HEK293 (cell line): ENCODE data around the gene HOXD11.

Experiments
- CTCF ChIA-PET: fragments of 350-600 bp; formaldehyde crosslinking; extraction: SDS; loops from one replicate; lab custom pipeline; 2021; ENCODE audit warnings: antibody characterized with exemption; lab: Yijun Ruan, JAX
- POLR2A ChIA-PET: fragments of 300-600 bp; formaldehyde crosslinking; extraction: SDS; loops from one replicate; lab custom pipeline; 2020; ENCODE audit warnings: antibody characterized with exemption, inconsistent platforms; lab: Yijun Ruan, JAX
- H3K27ac ChIP-seq: fragments of 200-500 bp; sonication (Bioruptor generic); 2 replicates; pipeline ENCODE4 v1.5.1; 2014; ENCODE audit warnings: low read depth, low read length, control low read depth, inconsistent platforms; ENCODE audit errors: extremely low read depth
- H3K36me3 ChIP-seq, 2 experiments: fragments of 200-500 bp in 1 of 2; sonication (Bioruptor generic) in 1 of 2; 1 replicate in 1 of 2; 2 replicates in 1 of 2; pipeline ENCODE4 v1.5.1; 2014 to 2017; ENCODE audit warnings: inconsistent platforms in 2 of 2, low read length in 2 of 2; ENCODE audit not compliant: control insufficient read depth in 2 of 2, insufficient read depth in 1 of 2
- H3K4me1 ChIP-seq: fragments of 200-500 bp; sonication (Bioruptor generic); 2 replicates; pipeline ENCODE4 v1.5.1; 2014; ENCODE audit warnings: mild to moderate bottlenecking, low read length, inconsistent platforms; ENCODE audit not compliant: control insufficient read depth, insufficient read depth
- H3K4me3 ChIP-seq: 2 replicates; pipeline ENCODE4 v1.5.1; 2011; ENCODE audit warnings: low read depth, mild to moderate bottlenecking, control low read depth, low read length, moderate library complexity
- H3K9me3 ChIP-seq: fragments of 200-500 bp; sonication (Bioruptor generic); 2 replicates; pipeline ENCODE4 v1.5.1; 2014; ENCODE audit warnings: low read depth, low read length, inconsistent platforms; ENCODE audit not compliant: control insufficient read depth, insufficient read depth
- HOXD13 ChIP-seq: sonication (generic); formaldehyde crosslinking; IDR thresholded peaks from 2 replicates; pipeline ENCODE4 v1.8.0; 2022; ENCODE audit warnings: missing genetic modification reagents, borderline replicate concordance
- IKZF3 ChIP-seq: fragments of 450-650 bp; IDR thresholded peaks from 2 replicates; pipeline ENCODE4 v1.5.0; 2018; ENCODE audit warnings: missing biosample characterization, mild to moderate bottlenecking, missing genetic modification characterization, moderate library complexity
- KLF8 ChIP-seq: fragments of 450-650 bp; formaldehyde crosslinking; IDR thresholded peaks from 2 replicates; pipeline ENCODE4 v1.5.1; 2016; ENCODE audit warnings: missing biosample characterization, missing genetic modification characterization
- RBAK ChIP-seq: fragments of 450-650 bp; formaldehyde crosslinking; IDR thresholded peaks from 2 replicates; pipeline ENCODE4 v1.5.1; 2016; ENCODE audit warnings: missing biosample characterization, missing genetic modification characterization
- SCRT1 ChIP-seq: fragments of 450-650 bp; formaldehyde crosslinking; IDR thresholded peaks from 2 replicates; pipeline ENCODE4 v1.5.1; 2016; ENCODE audit warnings: missing biosample characterization, missing genetic modification characterization, borderline replicate concordance
- YY1 ChIP-seq: fragments of 450-650 bp; formaldehyde crosslinking; IDR thresholded peaks from 2 replicates; pipeline ENCODE4 v1.5.1; 2018; ENCODE audit warnings: missing biosample characterization, missing genetic modification characterization
- ZBTB1 ChIP-seq: fragments of 450-650 bp; formaldehyde crosslinking; IDR thresholded peaks from 2 replicates; pipeline ENCODE4 v1.5.1; 2016; ENCODE audit warnings: missing biosample characterization, missing genetic modification characterization
- ZBTB49 ChIP-seq: fragments of 450-650 bp; formaldehyde crosslinking; IDR thresholded peaks from 2 replicates; pipeline ENCODE4 v1.5.1; 2016; ENCODE audit warnings: missing biosample characterization, missing genetic modification characterization, low read depth
- ZIC2 ChIP-seq: fragments of 450-650 bp; formaldehyde crosslinking; IDR thresholded peaks from 2 replicates; pipeline ENCODE4 v1.5.1; 2016; ENCODE audit warnings: missing biosample characterization, missing genetic modification characterization
- ZNF112 ChIP-seq: fragments of 450-650 bp; formaldehyde crosslinking; IDR thresholded peaks from 2 replicates; pipeline ENCODE4 v1.5.0; 2017; ENCODE audit warnings: missing biosample characterization, missing genetic modification characterization
- ZNF138 ChIP-seq: fragments of 450-650 bp; formaldehyde crosslinking; IDR thresholded peaks from 2 replicates; pipeline ENCODE4 v1.5.1; 2016; ENCODE audit warnings: missing biosample characterization, missing genetic modification characterization, borderline replicate concordance
- ZNF155 ChIP-seq: fragments of 450-650 bp; formaldehyde crosslinking; IDR thresholded peaks from 2 replicates; pipeline ENCODE4 v1.5.1; 2016; ENCODE audit warnings: missing biosample characterization, missing genetic modification characterization
- ZNF157 ChIP-seq: fragments of 450-650 bp; formaldehyde crosslinking; IDR thresholded peaks from 2 replicates; pipeline ENCODE4 v1.5.1; 2016; ENCODE audit warnings: missing biosample characterization, missing genetic modification characterization
- ZNF174 ChIP-seq: fragments of 450-650 bp; formaldehyde crosslinking; IDR thresholded peaks from 2 replicates; pipeline ENCODE4 v1.5.0; 2017; ENCODE audit warnings: missing biosample characterization, mild to moderate bottlenecking, missing genetic modification characterization
- ZNF24 ChIP-seq: fragments of 450-650 bp; formaldehyde crosslinking; IDR thresholded peaks from 2 replicates; pipeline ENCODE4 v1.5.1; 2016; ENCODE audit warnings: missing biosample characterization, missing genetic modification characterization
- ZNF302 ChIP-seq: fragments of 450-650 bp; formaldehyde crosslinking; IDR thresholded peaks from 2 replicates; pipeline ENCODE4 v1.5.1; 2016; ENCODE audit warnings: missing biosample characterization, missing genetic modification characterization, low read depth
- ZNF311 ChIP-seq: fragments of 450-650 bp; formaldehyde crosslinking; IDR thresholded peaks from 2 replicates; pipeline ENCODE4 v1.5.1; 2017; ENCODE audit warnings: missing biosample characterization, missing genetic modification characterization, borderline replicate concordance
- ZNF391 ChIP-seq: fragments of 450-650 bp; formaldehyde crosslinking; IDR thresholded peaks from 2 replicates; pipeline ENCODE4 v1.5.1; 2016; ENCODE audit warnings: low read depth, missing biosample characterization, missing genetic modification characterization, borderline replicate concordance
- ZNF473 ChIP-seq: fragments of 450-650 bp; formaldehyde crosslinking; IDR thresholded peaks from 2 replicates; pipeline ENCODE4 v1.5.1; 2017; ENCODE audit warnings: missing biosample characterization, missing genetic modification characterization
- ZNF501 ChIP-seq: fragments of 450-650 bp; formaldehyde crosslinking; IDR thresholded peaks from 2 replicates; pipeline ENCODE4 v1.5.1; 2016; ENCODE audit warnings: missing biosample characterization, missing genetic modification characterization
- ZNF544 ChIP-seq: fragments of 450-650 bp; formaldehyde crosslinking; IDR thresholded peaks from 2 replicates; pipeline ENCODE4 v1.5.0; 2017; ENCODE audit warnings: missing biosample characterization, missing genetic modification characterization
- ZNF555 ChIP-seq: fragments of 450-650 bp; formaldehyde crosslinking; conservative IDR thresholded peaks from 2 replicates; pipeline ENCODE4 v1.5.1; 2017; ENCODE audit warnings: missing biosample characterization, mild to moderate bottlenecking, missing genetic modification characterization, inconsistent platforms
- ZNF560 ChIP-seq: fragments of 450-650 bp; formaldehyde crosslinking; IDR thresholded peaks from 2 replicates; pipeline ENCODE4 v1.5.1; 2017; ENCODE audit warnings: missing biosample characterization, missing genetic modification characterization, borderline replicate concordance
- ZNF580 ChIP-seq: fragments of 450-650 bp; formaldehyde crosslinking; IDR thresholded peaks from 2 replicates; pipeline ENCODE4 v1.5.1; 2016; ENCODE audit warnings: missing biosample characterization, missing genetic modification characterization
- ZNF621 ChIP-seq: fragments of 450-650 bp; formaldehyde crosslinking; IDR thresholded peaks from 2 replicates; pipeline ENCODE4 v1.5.1; 2017; ENCODE audit warnings: missing biosample characterization, missing genetic modification characterization
- ZNF626 ChIP-seq: fragments of 450-650 bp; sonication (Bioruptor Pico); formaldehyde crosslinking; IDR thresholded peaks from 2 replicates; pipeline ENCODE4 v1.5.1; 2018; ENCODE audit warnings: missing biosample characterization, missing genetic modification characterization, inconsistent platforms
- ZNF664 ChIP-seq: fragments of 450-650 bp; formaldehyde crosslinking; IDR thresholded peaks from 2 replicates; pipeline ENCODE4 v1.5.1; 2016; ENCODE audit warnings: missing biosample characterization, missing genetic modification characterization
- ZNF707 ChIP-seq: fragments of 450-650 bp; formaldehyde crosslinking; IDR thresholded peaks from 2 replicates; pipeline ENCODE4 v1.5.1; 2016; ENCODE audit warnings: missing biosample characterization, missing genetic modification characterization
- ZNF837 ChIP-seq: fragments of 450-650 bp; formaldehyde crosslinking; IDR thresholded peaks from 2 replicates; pipeline ENCODE4 v1.5.1; 2016; ENCODE audit warnings: missing biosample characterization, missing genetic modification characterization
- ZSCAN18 ChIP-seq: fragments of 450-650 bp; formaldehyde crosslinking; IDR thresholded peaks from 2 replicates; pipeline ENCODE4 v1.5.1; 2016; ENCODE audit warnings: missing biosample characterization, missing genetic modification characterization
- ZSCAN5A ChIP-seq: fragments of 450-650 bp; formaldehyde crosslinking; IDR thresholded peaks from 2 replicates; pipeline ENCODE4 v1.5.1; 2016; ENCODE audit warnings: missing biosample characterization, missing genetic modification characterization
- ZXDB ChIP-seq: fragments of 450-650 bp; formaldehyde crosslinking; IDR thresholded peaks from 2 replicates; pipeline ENCODE4 v1.5.1; 2016; ENCODE audit warnings: missing biosample characterization, missing genetic modification characterization
- TF ChIP-seq, protein P1 (sequence below): fragments of 450-650 bp; formaldehyde crosslinking; IDR thresholded peaks from 2 replicates; pipeline ENCODE4 v1.5.1; 2016; ENCODE audit warnings: missing biosample characterization, missing genetic modification characterization

HOXD11 gene

DNA sequence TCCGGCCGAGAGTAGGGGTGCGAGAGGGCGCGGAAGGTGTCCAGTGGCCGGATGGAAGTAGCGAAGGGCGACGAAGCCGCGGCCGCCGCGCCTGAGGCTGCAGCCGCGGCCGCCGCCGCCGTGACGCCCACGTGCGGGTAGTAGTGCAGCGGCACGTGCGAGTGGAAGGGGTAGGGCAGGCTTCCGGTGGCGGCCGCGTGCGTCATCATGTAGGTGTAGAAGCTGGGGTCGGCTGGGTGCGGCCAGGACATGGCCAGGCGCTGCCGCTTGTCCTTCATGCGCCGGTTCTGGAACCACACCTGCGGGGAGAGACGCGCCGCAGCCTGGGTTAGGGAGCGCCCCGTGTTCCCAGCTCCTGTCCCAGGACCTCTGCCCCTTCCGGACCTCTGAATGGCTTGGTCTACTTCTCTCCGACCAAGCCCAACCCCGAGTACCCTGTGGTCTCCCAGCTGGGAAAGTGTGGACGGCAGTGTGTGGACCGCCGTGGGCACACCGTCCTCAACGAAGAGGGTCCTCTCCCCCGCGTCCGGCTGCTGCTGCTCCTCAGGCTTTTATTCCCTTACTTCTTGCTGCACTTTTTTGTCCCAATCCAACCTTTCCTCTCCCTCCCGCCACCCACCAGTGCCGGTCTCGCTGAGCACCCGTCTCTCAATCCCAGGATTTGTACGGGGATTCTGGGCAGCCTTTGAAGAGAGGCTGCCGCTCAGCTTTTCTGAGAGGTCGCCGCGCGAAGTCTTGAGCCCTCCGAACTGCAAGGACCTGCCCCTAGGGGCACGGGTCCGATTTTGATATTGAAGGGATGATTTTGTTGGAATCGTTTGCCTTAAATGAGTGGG is 26.3 kb upstream of the HOXD11 start:
- H3K36me3 ChIP-seq: no peaks in the 10 kb centered on the region
- H3K4me3 ChIP-seq: peak overlapping the region; percentile 42
- ChIA-PET POLR2A (interaction anchor here (1.0 to 2.7 kb wide), 2 partner anchors 26 to 79 kb away, joined by 5 to 12 read pairs; partner anchors contain the start of genes HOXD11 and LNPK), CTCF (interaction anchor here (0.6 to 3.2 kb wide), 12 partner anchors 9 to 877 kb away, joined by 3 to 44 read pairs (median 4); partner anchors contain the start of gene HOXD13)
- peak overlapping the region; percentile 72; the same call in 1 of the 2 replicates for H3K27ac ChIP-seq
- no peaks in the 10 kb centered on the region for H3K4me1 ChIP-seq
- no peaks in the 10 kb centered on the region for H3K9me3 ChIP-seq
- TF ChIP-seq ZNF155 (tag by site-specific recombination) (no peak), ZNF580 (0 out of 2 replicates have a peak, but pooled peaks have one; percentile 36), ZNF311 (tag by site-specific recombination) (no peak), ZBTB49 (no peak), ZNF837 (tag by site-specific recombination) (no peak), ZSCAN18 (tag by site-specific recombination) (no peak), ZNF707 (tag by site-specific recombination) (no peak), ZNF544 (tag by site-specific recombination) (no peak), ZNF24 (tag by site-specific recombination) (no peak), ZNF664 (tag by site-specific recombination) (no peak), ZIC2 (no peak), SCRT1 (no peak), ZNF391 (no peak), ZBTB1 (tag by site-specific recombination) (no peak), ZNF473 (tag by site-specific recombination) (no peak), IKZF3 (tag by site-specific recombination) (no peak), ZNF621 (tag by site-specific recombination) (no peak), HOXD13 (no peak), YY1 (no peak), ZNF112 (no peak), ZNF157 (no peak), ZNF626 (tag by site-specific recombination) (no peak), ZNF560 (tag by site-specific recombination) (peak; percentile 72; the same call in 1 of the 2 replicates), ZNF501 (tag by site-specific recombination) (no peak), ZNF138 (tag by site-specific recombination) (no peak), RBAK (no peak), ZSCAN5A (tag by site-specific recombination) (no peak), ZNF555 (no peak), ZNF174 (no peak), ZNF302 (tag by site-specific recombination) (no peak), ZXDB (tag by site-specific recombination) (0 out of 2 replicates have a peak, but pooled peaks have one; percentile 26), KLF8 (tag by site-specific recombination) (no peak)
- TF ChIP-seq, protein P1, sequence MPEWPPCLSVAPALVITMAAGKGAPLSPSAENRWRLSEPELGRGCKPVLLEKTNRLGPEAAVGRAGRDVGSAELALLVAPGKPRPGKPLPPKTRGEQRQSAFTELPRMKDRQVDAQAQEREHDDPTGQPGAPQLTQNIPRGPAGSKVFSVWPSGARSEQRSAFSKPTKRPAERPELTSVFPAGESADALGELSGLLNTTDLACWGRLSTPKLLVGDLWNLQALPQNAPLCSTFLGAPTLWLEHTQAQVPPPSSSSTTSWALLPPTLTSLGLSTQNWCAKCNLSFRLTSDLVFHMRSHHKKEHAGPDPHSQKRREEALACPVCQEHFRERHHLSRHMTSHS (tag by site-specific recombination): no peak
